T-cell (primary cell): ENCODE measurements around the gene ENTPD1. TPM values are rescaled to one million over a fixed set of nuclear protein-coding genes. Genes with fewer than 3 reads are reported as not detected.

ENCODE experiments used
- ATAC-seq, 4 experiments: fragments of 200-7000 bp in 3 of 4; fragments of 150-1000 bp in 1 of 4; cut with Tn5 transposase; replicated peaks in 1 of 4; 1 replicate in 3 of 4; 2 replicates in 1 of 4; pipeline ENCODE4 v1.10.0; 2021; ENCODE audit warnings: moderate library complexity in 3 of 4, mild to moderate bottlenecking in 2 of 4, moderate number of reproducible peaks in 1 of 4
- CTCF ChIA-PET, 2 donors: fragments of 300-600 bp; sonication (Branson Sonifier 250); formaldehyde crosslinking; loops; one replicate each; lab custom pipeline; 2022; ENCODE audit warnings: antibody characterized with exemption in 2 of 2; lab: Charles Lee
- POLR2A ChIA-PET, 2 donors: fragments of 300-600 bp; sonication (Branson Sonifier 250); formaldehyde crosslinking; loops; one replicate each; lab custom pipeline; 2022; ENCODE audit warnings: antibody characterized with exemption in 2 of 2; lab: Charles Lee
- DNase-seq, 35 experiments: peaks; one replicate each; pipeline versions ENCODE4 v3.0.0 to v3.0.0-alpha.2; 2013 to 2023
- H3K27ac ChIP-seq: one replicate; pipeline ENCODE4 v1.5.1; 2013; ENCODE audit warnings: low read length
- H3K27me3 ChIP-seq, 2 experiments: replicated peaks in 1 of 2; 1 replicate in 1 of 2; 2 replicates in 1 of 2; pipeline versions ENCODE4 v1.6.1 to v1.7.0; 2013; ENCODE audit warnings: low read length in 1 of 2, mixed read lengths in 1 of 2; ENCODE audit not compliant: control insufficient read depth in 2 of 2, insufficient read depth in 2 of 2; ENCODE audit errors: extremely low read depth in 1 of 2
- H3K36me3 ChIP-seq, 2 donors: 1 replicate in 1 of 2; 2 replicates in 1 of 2; pipeline versions ENCODE4 v1.6.1 to v1.7.0; 2013; ENCODE audit warnings: low read length in 1 of 2; ENCODE audit not compliant: control insufficient read depth in 2 of 2, insufficient read depth in 1 of 2; ENCODE audit errors: extremely low read depth in 1 of 2
- H3K4me1 ChIP-seq, 2 experiments: 1 replicate in 1 of 2; 2 replicates in 1 of 2; pipeline versions ENCODE4 v1.6.1 to v1.7.0; 2013; ENCODE audit warnings: low read length in 2 of 2, mixed read lengths in 1 of 2; ENCODE audit not compliant: insufficient read depth in 2 of 2, control insufficient read depth in 1 of 2; ENCODE audit errors: extremely low read depth in 1 of 2
- H3K4me3 ChIP-seq, 2 donors: 1 replicate in 1 of 2; 2 replicates in 1 of 2; pipeline versions ENCODE4 v1.5.1 to v1.7.0; 2013; ENCODE audit warnings: mild to moderate bottlenecking in 2 of 2, low read length in 1 of 2, moderate library complexity in 1 of 2; ENCODE audit not compliant: control insufficient read depth in 1 of 2; ENCODE audit errors: extremely low read depth in 1 of 2
- H3K9me3 ChIP-seq: 2 replicates; pipeline ENCODE4 v1.7.0; 2013
- H3K27ac Mint-ChIP-seq, 2 donors: one replicate each; pipeline ENCODE4 v1.8.0; 2020 to 2021; ENCODE audit warnings: mild to moderate bottlenecking in 2 of 2, mixed read lengths in 2 of 2
- H3K27me3 Mint-ChIP-seq, 2 donors: one replicate each; pipeline ENCODE4 v1.8.0; 2021 to 2022; ENCODE audit warnings: mixed read lengths in 2 of 2
- H3K36me3 Mint-ChIP-seq: one replicate; pipeline ENCODE4 v1.8.0; 2021; ENCODE audit warnings: mixed read lengths
- H3K4me1 Mint-ChIP-seq, 3 donors: one replicate each; pipeline ENCODE4 v1.8.0; 2020 to 2022; ENCODE audit warnings: mixed read lengths in 3 of 3, mild to moderate bottlenecking in 1 of 3
- H3K4me3 Mint-ChIP-seq, 3 donors: one replicate each; pipeline ENCODE4 v1.8.0; 2020 to 2022; ENCODE audit warnings: mild to moderate bottlenecking in 3 of 3, mixed read lengths in 3 of 3, moderate library complexity in 3 of 3
- H3K9me3 Mint-ChIP-seq, 3 donors: one replicate each; pipeline ENCODE4 v1.8.0; 2020 to 2022; ENCODE audit warnings: mixed read lengths in 3 of 3
- WGBS: methylation state at CpG from one replicate; pipeline ENCODE4 v1.1.5; 2013; ENCODE audit warnings: missing lambda C conversion rate; ENCODE audit not compliant: insufficient coverage; 5-methylcytosine and 5-hydroxymethylcytosine counted together
- total RNA-seq, 35 experiments: library from RNA in 6 of 35; stranded (reverse) in 6 of 35; fragments of 120-200 nt in 1 of 35; gene quantifications; one replicate each; pipeline versions ENCODE4 v1.2.1 to v1.2.4 and lab custom pipeline; 2013 to 2026

ENTPD1 gene
- total RNA-seq, 5 donors from 2014 or later (not counting 1 experiment from before 2014, with no cell fraction given) = 1.5 to 4.6 (median 1.9) TPM

GRCh38 chr10:95784279-95784913 is 28.4 kb downstream of the ENTPD1 start:
- H3K4me1 Mint-ChIP-seq = peaks cover 0 to 4% (median 0%) of the 10 kb centered on the region in 3 donors
- DNase-seq (no peak), ATAC-seq (no peak)
- H3K4me1 ChIP-seq = no peaks in the 10 kb centered on the region
- H3K9me3 Mint-ChIP-seq = no peaks in the 10 kb centered on the region
- no peak overlapping the region for H3K27ac Mint-ChIP-seq
- no peak overlapping the region for H3K27ac ChIP-seq
- POLR2A ChIA-PET = no interaction called here
- no peak overlapping the region for H3K4me3 ChIP-seq
- H3K9me3 ChIP-seq = no peaks in the 10 kb centered on the region
- H3K4me3 Mint-ChIP-seq = no peak overlapping the region
- peaks cover 10 to 17% of the 10 kb centered on the region in 2 donors for H3K27me3 Mint-ChIP-seq
- no peaks in the 10 kb centered on the region for H3K36me3 ChIP-seq
- CTCF ChIA-PET = interaction anchor here in 1 of 2 donors (0.7 kb wide), 1 partner anchor 52 kb away, joined by 4 read pairs; no protein-coding TSS in a partner anchor
- no peaks in the 10 kb centered on the region for H3K36me3 Mint-ChIP-seq
- 100% methylated on average over 2 of the region's 3 CpGs for WGBS
- peaks cover 0 to 4% of the 10 kb centered on the region in 2 experiments for H3K27me3 ChIP-seq

- DNase-seq (no peak), ATAC-seq (no peak)
- Histone ChIP-seq H3K27me3 (peaks cover 0 to 4% of the 10 kb centered on the region in 2 experiments), H3K4me1 (no peaks in the 10 kb centered on the region), H3K36me3 (no peaks in the 10 kb centered on the region), H3K4me3 (no peak overlapping the region), H3K27ac (no peak overlapping the region), H3K9me3 (no peaks in the 10 kb centered on the region)
- Mint-ChIP-seq H3K4me1 (peaks cover 0 to 7% (median 0%) of the 10 kb centered on the region in 3 donors), H3K36me3 (no peaks in the 10 kb centered on the region), H3K27ac (no peak overlapping the region), H3K27me3 (peaks cover 10 to 17% of the 10 kb centered on the region in 2 donors), H3K9me3 (no peaks in the 10 kb centered on the region), H3K4me3 (no peak overlapping the region)
- ChIA-PET CTCF (interaction anchor here in 1 of 2 donors (1.1 kb wide), 1 partner anchor 91 kb away, joined by 3 read pairs; the partner anchor contains the start of gene TCTN3), POLR2A (no interaction called here)
- WGBS = no CpG with 5 or more reads among the region's 1 CpG
These were observed 29.4 kb downstream of the ENTPD1 start for GRCh38 chr10:95785317-95785716.

GRCh38 chr10:95785942-95786669 is 30.1 kb downstream of the ENTPD1 start:
- Mint-ChIP-seq H3K4me1 (peaks cover 0 to 8% (median 0%) of the 10 kb centered on the region in 3 donors), H3K27ac (no peak overlapping the region), H3K36me3 (no peaks in the 10 kb centered on the region), H3K4me3 (no peak overlapping the region), H3K27me3 (peaks cover 6 to 9% of the 10 kb centered on the region in 2 donors), H3K9me3 (no peaks in the 10 kb centered on the region)
- Histone ChIP-seq H3K4me1 (no peaks in the 10 kb centered on the region), H3K27me3 (peaks cover 0 to 4% of the 10 kb centered on the region in 2 experiments), H3K27ac (no peak overlapping the region), H3K36me3 (no peaks in the 10 kb centered on the region), H3K9me3 (no peaks in the 10 kb centered on the region), H3K4me3 (no peak overlapping the region)
- POLR2A ChIA-PET = no interaction called here
- DNase-seq = no peak
- CTCF ChIA-PET = interaction anchor here in 1 of 2 donors (1.1 kb wide), 1 partner anchor 92 kb away, joined by 3 read pairs; the partner anchor contains the start of gene TCTN3
- 88% methylated on average over 5 of the region's 5 CpGs for WGBS
- ATAC-seq = no peak

DNA sequence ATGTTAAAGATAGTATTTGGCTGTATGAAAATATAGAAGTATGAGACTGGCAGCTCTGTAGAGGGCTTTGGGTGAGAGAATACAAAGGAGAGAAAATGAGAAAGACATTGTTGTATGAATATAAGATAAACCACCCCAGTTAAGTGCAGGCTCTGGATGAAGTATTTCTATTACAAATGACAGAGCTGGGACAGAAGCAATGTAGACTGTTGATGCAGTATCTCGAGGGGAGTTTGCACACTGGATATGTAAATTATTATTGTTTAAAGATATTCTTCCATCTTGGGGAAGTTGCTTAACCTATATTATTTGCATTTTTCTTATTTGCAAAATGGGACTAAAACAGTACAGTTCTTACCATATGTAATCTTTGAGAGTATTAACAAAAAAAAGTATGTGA is 31.5 kb downstream of the ENTPD1 start:
- H3K27ac ChIP-seq = no peak overlapping the region
- ATAC-seq = no peak
- CTCF ChIA-PET = interaction anchor here in 1 of 2 donors (0.9 kb wide), 1 partner anchor 94 kb away, joined by 3 read pairs; the partner anchor contains the start of gene TCTN3

GRCh38 chr10:95788830-95789229 is 32.9 kb downstream of the ENTPD1 start:
- ChIA-PET POLR2A (no interaction called here), CTCF (no interaction called here)
- no peak for DNase-seq
- Histone ChIP-seq H3K4me3 (no peak overlapping the region), H3K4me1 (no peaks in the 10 kb centered on the region), H3K36me3 (no peaks in the 10 kb centered on the region), H3K27ac (no peak overlapping the region), H3K9me3 (no peaks in the 10 kb centered on the region), H3K27me3 (peaks cover 0 to 4% of the 10 kb centered on the region in 2 experiments)
- WGBS = 100% methylated on average over 1 of the region's 2 CpGs
- H3K4me1 Mint-ChIP-seq = peaks cover 0 to 17% (median 0%) of the 10 kb centered on the region in 3 donors
- no peak overlapping the region for H3K27ac Mint-ChIP-seq
- H3K9me3 Mint-ChIP-seq = no peaks in the 10 kb centered on the region
- no peaks in the 10 kb centered on the region for H3K36me3 Mint-ChIP-seq
- no peak for ATAC-seq
- no peak overlapping the region for H3K4me3 Mint-ChIP-seq
- peaks cover 3 to 6% of the 10 kb centered on the region in 2 donors for H3K27me3 Mint-ChIP-seq

More for the DNA sequence above, 31.5 kb downstream of the ENTPD1 start:
- peaks cover 0 to 4% of the 10 kb centered on the region in 2 experiments for H3K27me3 ChIP-seq
- no peaks in the 10 kb centered on the region for H3K4me1 ChIP-seq
- no peaks in the 10 kb centered on the region for H3K9me3 Mint-ChIP-seq
- H3K36me3 ChIP-seq = no peaks in the 10 kb centered on the region
- H3K27ac Mint-ChIP-seq = no peak overlapping the region
- H3K4me3 ChIP-seq = no peak overlapping the region
- peaks cover 6 to 9% of the 10 kb centered on the region in 2 donors for H3K27me3 Mint-ChIP-seq
- peaks cover 0 to 13% (median 0%) of the 10 kb centered on the region in 3 donors for H3K4me1 Mint-ChIP-seq
- no peaks in the 10 kb centered on the region for H3K9me3 ChIP-seq
- POLR2A ChIA-PET = no interaction called here
- H3K4me3 Mint-ChIP-seq = no peak overlapping the region
- WGBS = no CpG with 5 or more reads among the region's 1 CpG
- no peak for DNase-seq
- H3K36me3 Mint-ChIP-seq = no peaks in the 10 kb centered on the region

DNA sequence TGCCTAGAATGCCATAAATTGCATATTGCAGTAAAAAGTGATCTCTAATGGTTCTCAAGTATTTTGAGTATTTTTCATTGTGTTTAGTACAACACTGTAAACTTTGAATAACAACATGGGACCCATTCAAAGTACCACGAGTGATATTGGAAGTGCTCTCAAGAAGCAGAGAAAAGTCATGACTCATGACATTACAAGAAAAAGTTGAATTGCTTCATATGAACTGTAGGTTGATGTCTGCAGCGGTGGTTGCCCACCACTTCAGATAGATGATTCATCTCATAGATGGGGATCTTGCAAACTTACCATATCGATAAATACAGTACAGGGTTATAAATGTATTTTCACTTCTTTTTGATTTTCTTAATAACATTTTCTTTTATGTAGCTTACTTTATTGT is 33.9 kb downstream of the ENTPD1 start:
- H3K36me3 Mint-ChIP-seq = no peaks in the 10 kb centered on the region
- Histone ChIP-seq H3K27me3 (no peaks in the 10 kb centered on the region), H3K9me3 (no peaks in the 10 kb centered on the region), H3K4me1 (peaks cover 0 to 2% of the 10 kb centered on the region in 2 experiments), H3K36me3 (no peaks in the 10 kb centered on the region), H3K4me3 (no peak overlapping the region), H3K27ac (no peak overlapping the region)
- H3K27me3 Mint-ChIP-seq = peaks cover 2 to 3% of the 10 kb centered on the region in 2 donors
- peaks cover 0 to 13% (median 0%) of the 10 kb centered on the region in 3 donors for H3K4me1 Mint-ChIP-seq
- no peak for ATAC-seq
- POLR2A ChIA-PET = no interaction called here
- no peak overlapping the region for H3K27ac Mint-ChIP-seq
- WGBS = no CpG with 5 or more reads among the region's 3 CpGs
- CTCF ChIA-PET = no interaction called here
- no peak for DNase-seq
- H3K9me3 Mint-ChIP-seq = no peaks in the 10 kb centered on the region
- H3K4me3 Mint-ChIP-seq = no peak overlapping the region
